ENCODE results near the gene CSNK2A2. TPM values are rescaled to one million over a fixed set of nuclear protein-coding genes. Genes with fewer than 3 reads are reported as not detected.

CSNK2A2 gene
- total RNA-seq, 1 donor from 2014 or later: 77.9 TPM

DNA sequence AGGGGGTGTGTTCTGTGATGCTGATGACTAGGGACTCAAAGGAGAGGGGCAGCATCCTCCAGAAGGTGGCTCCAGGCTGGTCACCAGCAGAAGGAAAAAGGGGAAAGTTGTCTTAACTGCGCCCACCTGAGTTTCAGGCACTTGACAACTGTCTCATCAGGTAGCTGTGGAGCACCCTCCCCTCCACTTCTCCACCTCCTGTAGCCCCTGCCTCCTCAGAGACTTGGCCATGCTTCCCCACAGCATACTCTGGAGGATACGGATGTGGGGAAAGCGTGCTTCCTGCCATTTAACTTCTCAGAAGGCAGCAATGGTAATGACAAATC is 86.6 kb downstream of the CSNK2A2 start:
- H3K27ac Mint-ChIP-seq (ENCODE audit: unreplicated experiment): no peak overlapping the region
- peaks cover 24% of the 10 kb centered on the region for H3K36me3 Mint-ChIP-seq (ENCODE audit: unreplicated experiment)
- H3K27me3 Mint-ChIP-seq (ENCODE audit: unreplicated experiment): no peaks in the 10 kb centered on the region
- peaks cover 9% of the 10 kb centered on the region for H3K4me1 Mint-ChIP-seq (ENCODE audit: unreplicated experiment)
- no peaks in the 10 kb centered on the region for H3K9me3 Mint-ChIP-seq (ENCODE audit: unreplicated experiment)
- TF ChIP-seq, protein P1, sequence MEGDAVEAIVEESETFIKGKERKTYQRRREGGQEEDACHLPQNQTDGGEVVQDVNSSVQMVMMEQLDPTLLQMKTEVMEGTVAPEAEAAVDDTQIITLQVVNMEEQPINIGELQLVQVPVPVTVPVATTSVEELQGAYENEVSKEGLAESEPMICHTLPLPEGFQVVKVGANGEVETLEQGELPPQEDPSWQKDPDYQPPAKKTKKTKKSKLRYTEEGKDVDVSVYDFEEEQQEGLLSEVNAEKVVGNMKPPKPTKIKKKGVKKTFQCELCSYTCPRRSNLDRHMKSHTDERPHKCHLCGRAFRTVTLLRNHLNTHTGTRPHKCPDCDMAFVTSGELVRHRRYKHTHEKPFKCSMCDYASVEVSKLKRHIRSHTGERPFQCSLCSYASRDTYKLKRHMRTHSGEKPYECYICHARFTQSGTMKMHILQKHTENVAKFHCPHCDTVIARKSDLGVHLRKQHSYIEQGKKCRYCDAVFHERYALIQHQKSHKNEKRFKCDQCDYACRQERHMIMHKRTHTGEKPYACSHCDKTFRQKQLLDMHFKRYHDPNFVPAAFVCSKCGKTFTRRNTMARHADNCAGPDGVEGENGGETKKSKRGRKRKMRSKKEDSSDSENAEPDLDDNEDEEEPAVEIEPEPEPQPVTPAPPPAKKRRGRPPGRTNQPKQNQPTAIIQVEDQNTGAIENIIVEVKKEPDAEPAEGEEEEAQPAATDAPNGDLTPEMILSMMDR (IDR thresholded peaks at IDR 0.05): no peak
- no peak for DNase-seq (ENCODE audit: extremely low spot score, unreplicated experiment)
- H3K4me3 Mint-ChIP-seq (ENCODE audit: unreplicated experiment): no peak overlapping the region

DNA sequence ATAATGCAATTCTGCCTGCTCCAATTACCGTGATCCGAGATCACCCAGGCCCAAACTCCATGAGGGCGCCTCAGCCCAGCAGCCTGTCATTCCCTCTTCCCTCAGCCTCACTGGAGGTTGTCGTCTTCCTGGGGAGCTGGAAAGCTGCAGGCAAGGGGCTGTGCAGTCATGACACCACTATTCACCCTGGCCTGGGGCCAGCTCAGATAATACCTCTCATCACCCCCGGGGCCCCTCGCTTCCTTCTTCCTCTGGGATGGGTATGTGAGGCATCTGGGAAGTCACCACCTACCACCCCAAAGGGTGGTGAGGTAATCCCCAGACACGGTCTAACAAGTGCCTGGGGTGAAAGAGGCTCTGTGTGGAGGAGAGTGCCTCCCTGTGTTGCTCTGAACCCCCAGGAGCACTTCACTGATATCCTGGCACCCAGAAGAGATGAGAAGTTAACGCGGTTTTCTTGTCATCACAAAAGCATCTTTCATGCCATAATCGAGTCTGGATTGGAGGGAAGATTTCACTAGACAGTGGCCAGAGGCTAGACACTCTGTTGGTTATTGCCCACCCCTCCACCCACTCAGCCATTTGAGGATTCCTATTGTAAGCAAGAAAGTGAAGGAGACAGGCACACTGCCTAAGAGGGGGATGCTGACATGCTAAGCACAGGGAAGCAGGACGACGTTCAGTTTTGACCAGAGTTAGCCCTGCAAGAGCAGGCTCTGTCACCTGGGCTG is 87.2 kb downstream of the CSNK2A2 start:
- H3K9me3 Mint-ChIP-seq (ENCODE audit: unreplicated experiment): no peaks in the 10 kb centered on the region
- no peaks in the 10 kb centered on the region for H3K27me3 Mint-ChIP-seq (ENCODE audit: unreplicated experiment)
- H3K36me3 Mint-ChIP-seq (ENCODE audit: unreplicated experiment): peaks cover 20% of the 10 kb centered on the region
- DNase-seq (ENCODE audit: extremely low spot score, unreplicated experiment): no peak
- TF ChIP-seq, protein P1 (IDR thresholded peaks at IDR 0.05): no peak
- peaks cover 9% of the 10 kb centered on the region for H3K4me1 Mint-ChIP-seq (ENCODE audit: unreplicated experiment)
- no peak overlapping the region for H3K27ac Mint-ChIP-seq (ENCODE audit: unreplicated experiment)
- H3K4me3 Mint-ChIP-seq (ENCODE audit: unreplicated experiment): no peak overlapping the region

- peaks cover 9% of the 10 kb centered on the region for H3K4me1 Mint-ChIP-seq (ENCODE audit: unreplicated experiment)
- TF ChIP-seq, protein P1 (IDR thresholded peaks at IDR 0.05): no peak
- peaks cover 16% of the 10 kb centered on the region for H3K36me3 Mint-ChIP-seq (ENCODE audit: unreplicated experiment)
- DNase-seq (ENCODE audit: extremely low spot score, unreplicated experiment): no peak
- H3K27me3 Mint-ChIP-seq (ENCODE audit: unreplicated experiment): no peaks in the 10 kb centered on the region
- no peak overlapping the region for H3K4me3 Mint-ChIP-seq (ENCODE audit: unreplicated experiment)
- H3K9me3 Mint-ChIP-seq (ENCODE audit: unreplicated experiment): no peaks in the 10 kb centered on the region
- H3K27ac Mint-ChIP-seq (ENCODE audit: unreplicated experiment): no peak overlapping the region
Measured at GRCh38 chr16:58109881-58110280, 88.0 kb downstream of the CSNK2A2 start.

GRCh38 chr16:58109330-58109729 is 88.6 kb downstream of the CSNK2A2 start:
- H3K36me3 Mint-ChIP-seq (ENCODE audit: unreplicated experiment): peaks cover 12% of the 10 kb centered on the region
- H3K27ac Mint-ChIP-seq (ENCODE audit: unreplicated experiment): no peak overlapping the region
- H3K9me3 Mint-ChIP-seq (ENCODE audit: unreplicated experiment): no peaks in the 10 kb centered on the region
- TF ChIP-seq, protein P1 (IDR thresholded peaks at IDR 0.05): no peak
- H3K4me3 Mint-ChIP-seq (ENCODE audit: unreplicated experiment): no peak overlapping the region
- no peak for DNase-seq (ENCODE audit: extremely low spot score, unreplicated experiment)
- no peaks in the 10 kb centered on the region for H3K27me3 Mint-ChIP-seq (ENCODE audit: unreplicated experiment)
- peaks cover 9% of the 10 kb centered on the region for H3K4me1 Mint-ChIP-seq (ENCODE audit: unreplicated experiment)

Other genes with a start within 250 kb of the CSNK2A2 start
- not detected in 2 replicates for gene CNGB1, start 227.0 kb downstream of the CSNK2A2 start, total RNA-seq
- gene ZNF319, start 197.4 kb downstream of the CSNK2A2 start, total RNA-seq: 11.9 and 14.9 TPM in 2 replicates
- 43.4 and 45.5 TPM in 2 replicates for gene USB1, start 196.7 kb downstream of the CSNK2A2 start, total RNA-seq
- gene MMP15, start 172.4 kb downstream of the CSNK2A2 start, total RNA-seq: 4.9 and 5.2 TPM in 2 replicates
- 28.7 TPM in 2 replicates for gene CFAP20, start 68.7 kb downstream of the CSNK2A2 start, total RNA-seq
- not detected in 2 replicates for gene PRSS54, start 96.9 kb upstream of the CSNK2A2 start, total RNA-seq
- 2.7 and 3.4 TPM in 2 replicates for gene GINS3, start 194.4 kb upstream of the CSNK2A2 start, total RNA-seq

Data from osteocyte (in vitro differentiated cells).